Measurements from ENCODE around the gene PHF2.

The PHF2 gene

DNA sequence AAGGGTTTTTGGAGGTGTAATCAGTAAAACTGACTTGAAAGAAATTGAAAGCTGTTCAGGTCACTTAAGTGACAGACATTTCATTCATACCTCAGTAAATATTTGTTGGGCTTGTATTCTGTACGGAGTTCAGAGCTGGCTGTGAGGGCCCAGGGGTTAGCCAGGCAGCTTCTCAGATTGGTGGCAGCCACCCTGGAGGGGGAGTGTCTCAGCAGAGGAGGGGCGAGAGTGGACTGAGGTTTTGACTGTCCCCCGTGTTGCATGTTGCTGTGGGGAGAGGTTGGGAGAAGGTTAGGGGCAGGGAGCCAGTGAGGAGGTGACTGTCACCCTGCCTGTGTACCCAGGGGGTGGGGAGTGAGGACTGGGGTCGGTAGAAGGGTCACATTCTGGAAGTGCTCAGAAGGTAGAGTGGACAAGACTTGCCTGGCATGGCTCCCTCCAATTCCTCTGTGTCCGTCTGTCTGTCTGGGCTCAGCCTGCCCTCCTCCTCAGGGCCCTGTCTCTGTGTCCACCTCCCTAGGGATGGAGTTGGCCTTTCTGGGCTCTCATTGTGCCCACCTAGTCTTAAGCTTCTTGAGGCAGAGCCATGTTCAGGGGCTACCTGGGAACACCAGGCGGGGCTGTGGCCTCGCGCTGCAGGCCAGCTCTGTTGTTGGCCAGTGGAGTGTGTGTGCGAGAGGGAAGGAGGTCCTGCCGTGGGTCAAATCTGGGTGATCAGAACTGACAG is 4.4 kb downstream of the PHF2 start:
- no peaks in the 10 kb centered on the region for H3K9me3 ChIP-seq (ENCODE audit: insufficient read depth, low read length)
- no peaks in the 10 kb centered on the region for H3F3A ChIP-seq (ENCODE audit: insufficient read depth)
- H3K9ac ChIP-seq (ENCODE audit: low read length): no peak overlapping the region
- H3K27ac ChIP-seq (ENCODE audit: low read depth, low read length): no peak overlapping the region
- no peaks in the 10 kb centered on the region for H3K27me3 ChIP-seq (ENCODE audit: low read length)
- TF ChIP-seq, protein P1, sequence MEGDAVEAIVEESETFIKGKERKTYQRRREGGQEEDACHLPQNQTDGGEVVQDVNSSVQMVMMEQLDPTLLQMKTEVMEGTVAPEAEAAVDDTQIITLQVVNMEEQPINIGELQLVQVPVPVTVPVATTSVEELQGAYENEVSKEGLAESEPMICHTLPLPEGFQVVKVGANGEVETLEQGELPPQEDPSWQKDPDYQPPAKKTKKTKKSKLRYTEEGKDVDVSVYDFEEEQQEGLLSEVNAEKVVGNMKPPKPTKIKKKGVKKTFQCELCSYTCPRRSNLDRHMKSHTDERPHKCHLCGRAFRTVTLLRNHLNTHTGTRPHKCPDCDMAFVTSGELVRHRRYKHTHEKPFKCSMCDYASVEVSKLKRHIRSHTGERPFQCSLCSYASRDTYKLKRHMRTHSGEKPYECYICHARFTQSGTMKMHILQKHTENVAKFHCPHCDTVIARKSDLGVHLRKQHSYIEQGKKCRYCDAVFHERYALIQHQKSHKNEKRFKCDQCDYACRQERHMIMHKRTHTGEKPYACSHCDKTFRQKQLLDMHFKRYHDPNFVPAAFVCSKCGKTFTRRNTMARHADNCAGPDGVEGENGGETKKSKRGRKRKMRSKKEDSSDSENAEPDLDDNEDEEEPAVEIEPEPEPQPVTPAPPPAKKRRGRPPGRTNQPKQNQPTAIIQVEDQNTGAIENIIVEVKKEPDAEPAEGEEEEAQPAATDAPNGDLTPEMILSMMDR (IDR thresholded peaks at IDR 0.05; ENCODE audit: insufficient read depth, low read length, poor library complexity, severe bottlenecking): no peak
- no peak for TF ChIP-seq EZH2phosphoT487 (conservative IDR thresholded peaks at IDR 0.05; ENCODE audit: low read length)
- no peaks in the 10 kb centered on the region for H4K20me1 ChIP-seq (ENCODE audit: low read depth, low read length)
- no peaks in the 10 kb centered on the region for H3K9me2 ChIP-seq (replicated peaks; ENCODE audit: insufficient read depth, low read length)
- no peak overlapping the region for H3K4me3 ChIP-seq (ENCODE audit: insufficient read depth, low read length, poor library complexity, severe bottlenecking)
- no peaks in the 10 kb centered on the region for H3K36me3 ChIP-seq (ENCODE audit: low read length)
- H3K4me2 ChIP-seq (ENCODE audit: low read depth, low read length, poor library complexity, severe bottlenecking): no peak overlapping the region
- H2AFZ ChIP-seq (ENCODE audit: low read depth, low read length, severe bottlenecking): no peak overlapping the region
- H3K79me2 ChIP-seq (ENCODE audit: insufficient read depth, low read length): no peaks in the 10 kb centered on the region; the same call in 1 of the 2 replicates

GRCh38 chr9:93582115-93582514 is 5.7 kb downstream of the PHF2 start:
- H3K9ac ChIP-seq (ENCODE audit: low read length): no peak overlapping the region
- TF ChIP-seq, protein P1 (IDR thresholded peaks at IDR 0.05; ENCODE audit: insufficient read depth, low read length, poor library complexity, severe bottlenecking): no peak
- TF ChIP-seq EZH2phosphoT487 (conservative IDR thresholded peaks at IDR 0.05; ENCODE audit: low read length): no peak
- H3K4me3 ChIP-seq (ENCODE audit: insufficient read depth, low read length, poor library complexity, severe bottlenecking): no peak overlapping the region
- no peaks in the 10 kb centered on the region for H3K9me3 ChIP-seq (ENCODE audit: insufficient read depth, low read length)
- H3K79me2 ChIP-seq (ENCODE audit: insufficient read depth, low read length): no peaks in the 10 kb centered on the region; the same call in 1 of the 2 replicates
- H2AFZ ChIP-seq (ENCODE audit: low read depth, low read length, severe bottlenecking): no peak overlapping the region
- H3K36me3 ChIP-seq (ENCODE audit: low read length): no peaks in the 10 kb centered on the region
- no peaks in the 10 kb centered on the region for H3K27me3 ChIP-seq (ENCODE audit: low read length)
- no peaks in the 10 kb centered on the region for H3F3A ChIP-seq (ENCODE audit: insufficient read depth)
- no peaks in the 10 kb centered on the region for H4K20me1 ChIP-seq (ENCODE audit: low read depth, low read length)
- no peak overlapping the region for H3K4me2 ChIP-seq (ENCODE audit: low read depth, low read length, poor library complexity, severe bottlenecking)
- H3K9me2 ChIP-seq (replicated peaks; ENCODE audit: insufficient read depth, low read length): no peaks in the 10 kb centered on the region
- H3K27ac ChIP-seq (ENCODE audit: low read depth, low read length): no peak overlapping the region

DNA sequence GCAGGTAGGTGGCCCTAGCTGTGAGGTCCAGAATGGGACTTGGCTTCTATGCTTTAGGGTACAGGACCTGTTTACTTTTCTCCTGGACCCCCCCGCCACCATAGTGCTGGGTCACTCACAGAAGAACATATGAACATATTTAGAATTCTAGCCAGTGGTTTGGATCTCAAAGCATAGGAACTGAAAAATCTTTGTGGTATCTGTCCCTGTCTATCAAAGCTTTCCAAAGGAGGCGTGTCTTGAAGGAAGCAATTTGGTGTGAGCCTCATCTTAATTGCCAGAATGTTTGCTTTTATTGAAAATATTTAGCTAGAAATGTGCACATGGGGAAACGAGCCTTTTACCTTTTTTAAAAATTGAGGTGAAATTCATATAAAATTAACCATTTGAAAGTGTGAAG is 6.2 kb downstream of the PHF2 start:
- H3K79me2 ChIP-seq (ENCODE audit: insufficient read depth, low read length): no peaks in the 10 kb centered on the region

More for the DNA sequence above, 6.2 kb downstream of the PHF2 start:
- Histone ChIP-seq H3K9me2 (replicated peaks; ENCODE audit: insufficient read depth, low read length) (no peaks in the 10 kb centered on the region), H3K27me3 (ENCODE audit: low read length) (no peaks in the 10 kb centered on the region), H3K36me3 (ENCODE audit: low read length) (no peaks in the 10 kb centered on the region), H4K20me1 (ENCODE audit: low read depth, low read length) (no peaks in the 10 kb centered on the region), H2AFZ (ENCODE audit: low read depth, low read length, severe bottlenecking) (no peak overlapping the region), H3K4me3 (ENCODE audit: insufficient read depth, low read length, poor library complexity, severe bottlenecking) (no peak overlapping the region), H3K4me2 (ENCODE audit: low read depth, low read length, poor library complexity, severe bottlenecking) (no peak overlapping the region), H3K9ac (ENCODE audit: low read length) (no peak overlapping the region), H3K27ac (ENCODE audit: low read depth, low read length) (no peak overlapping the region), H3K9me3 (ENCODE audit: insufficient read depth, low read length) (no peaks in the 10 kb centered on the region), H3F3A (ENCODE audit: insufficient read depth) (no peaks in the 10 kb centered on the region)
- TF ChIP-seq, protein P1 (IDR thresholded peaks at IDR 0.05; ENCODE audit: insufficient read depth, low read length, poor library complexity, severe bottlenecking): no peak
- TF ChIP-seq EZH2phosphoT487 (conservative IDR thresholded peaks at IDR 0.05; ENCODE audit: low read length): no peak

All from SU-DHL-6 (cell line).